ENCODE measurements around the gene APBB1IP. TPM values are rescaled to one million over a fixed set of nuclear protein-coding genes. Genes with fewer than 3 reads are reported as not detected.
A peak's percentile ranks its signal among the peaks of the same experiment; 100 is the strongest.

APBB1IP gene
- total and polyA plus RNA-seq, 12 donors, result 0.81 to 11.9 (median 1.7) TPM

- WGBS, 2 donors, result 79 to 80% methylated on average over 8 of the region's 8 CpGs
Measured at GRCh38 chr10:26445411-26446031, 7.4 kb downstream of the APBB1IP start.

DNA sequence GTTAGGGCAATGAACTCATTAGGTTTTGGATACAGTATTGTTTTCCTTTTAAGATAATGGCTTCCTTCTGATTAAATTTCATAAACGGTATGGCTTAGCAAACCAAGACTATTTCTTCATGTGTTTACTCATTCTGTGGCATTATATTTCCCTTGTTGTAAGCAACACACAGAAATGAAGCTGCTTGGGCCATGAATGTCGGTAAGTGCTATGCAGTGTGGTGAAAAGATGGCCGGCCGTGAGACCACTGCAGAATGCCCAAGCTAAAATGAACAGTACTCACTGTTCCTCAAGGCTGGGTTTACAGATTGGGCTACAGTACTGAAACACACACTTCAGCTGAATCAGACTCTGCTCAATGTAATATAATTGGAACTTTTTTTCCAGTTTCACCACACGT lies 8.1 kb downstream of the APBB1IP start:
- 70 to 77% methylated on average over 5 of the region's 5 CpGs for WGBS, 2 donors
- no peak for ATAC-seq
- H3K4me3 ChIP-seq, result no peak overlapping the region
- no peak for DNase-seq
- TF ChIP-seq, protein P1, sequence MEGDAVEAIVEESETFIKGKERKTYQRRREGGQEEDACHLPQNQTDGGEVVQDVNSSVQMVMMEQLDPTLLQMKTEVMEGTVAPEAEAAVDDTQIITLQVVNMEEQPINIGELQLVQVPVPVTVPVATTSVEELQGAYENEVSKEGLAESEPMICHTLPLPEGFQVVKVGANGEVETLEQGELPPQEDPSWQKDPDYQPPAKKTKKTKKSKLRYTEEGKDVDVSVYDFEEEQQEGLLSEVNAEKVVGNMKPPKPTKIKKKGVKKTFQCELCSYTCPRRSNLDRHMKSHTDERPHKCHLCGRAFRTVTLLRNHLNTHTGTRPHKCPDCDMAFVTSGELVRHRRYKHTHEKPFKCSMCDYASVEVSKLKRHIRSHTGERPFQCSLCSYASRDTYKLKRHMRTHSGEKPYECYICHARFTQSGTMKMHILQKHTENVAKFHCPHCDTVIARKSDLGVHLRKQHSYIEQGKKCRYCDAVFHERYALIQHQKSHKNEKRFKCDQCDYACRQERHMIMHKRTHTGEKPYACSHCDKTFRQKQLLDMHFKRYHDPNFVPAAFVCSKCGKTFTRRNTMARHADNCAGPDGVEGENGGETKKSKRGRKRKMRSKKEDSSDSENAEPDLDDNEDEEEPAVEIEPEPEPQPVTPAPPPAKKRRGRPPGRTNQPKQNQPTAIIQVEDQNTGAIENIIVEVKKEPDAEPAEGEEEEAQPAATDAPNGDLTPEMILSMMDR (IDR thresholded peaks at IDR 0.05), result no peak
- peak overlapping the region in 1 of 10 donors; percentile 73 for H3K27ac ChIP-seq
- intact Hi-C loops (cut with DNase I), result no loop called here
- H3K27me3 ChIP-seq, result no peaks in the 10 kb centered on the region
- no peaks in the 10 kb centered on the region for H3K9me3 ChIP-seq
- H3K4me1 ChIP-seq, result peaks cover 0 to 69% (median 0%) of the 10 kb centered on the region in 9 donors
- H3K36me3 ChIP-seq, result peaks cover 0 to 3% (median 0%) of the 10 kb centered on the region in 9 donors

More at GRCh38 chr10:26445411-26446031, 7.4 kb downstream of the APBB1IP start:
- no peak overlapping the region for H3K4me3 ChIP-seq
- DNase-seq (no peak), ATAC-seq (peak in 1 of 8 donors; percentile 45)
- H3K4me1 ChIP-seq, result peaks cover 0 to 71% (median 0%) of the 10 kb centered on the region in 9 donors
- TF ChIP-seq, protein P1 (IDR thresholded peaks at IDR 0.05), result no peak
- H3K36me3 ChIP-seq, result peaks cover 0 to 3% (median 0%) of the 10 kb centered on the region in 9 donors
- intact Hi-C loops (cut with DNase I), result no loop called here
- no peaks in the 10 kb centered on the region for H3K9me3 ChIP-seq
- H3K27me3 ChIP-seq, result peaks cover 0 to 1% (median 0%) of the 10 kb centered on the region in 7 donors
- H3K27ac ChIP-seq, result peak overlapping the region in 1 of 10 donors; percentile 73

- H3K27me3 ChIP-seq, result no peaks in the 10 kb centered on the region
- peaks cover 0 to 57% (median 0%) of the 10 kb centered on the region in 9 donors for H3K4me1 ChIP-seq
- no peaks in the 10 kb centered on the region for H3K9me3 ChIP-seq
- ATAC-seq, result no peak
- peak overlapping the region in 1 of 10 donors; percentile 63 for H3K27ac ChIP-seq
- no peak overlapping the region for H3K4me3 ChIP-seq
- intact Hi-C loops (cut with DNase I), result no loop called here
- peaks cover 0 to 5% (median 0%) of the 10 kb centered on the region in 9 donors for H3K36me3 ChIP-seq
- TF ChIP-seq, protein P1 (IDR thresholded peaks at IDR 0.05), result no peak
- DNase-seq, result no peak
Measured at GRCh38 chr10:26448292-26448691, 10.2 kb downstream of the APBB1IP start.

DNA sequence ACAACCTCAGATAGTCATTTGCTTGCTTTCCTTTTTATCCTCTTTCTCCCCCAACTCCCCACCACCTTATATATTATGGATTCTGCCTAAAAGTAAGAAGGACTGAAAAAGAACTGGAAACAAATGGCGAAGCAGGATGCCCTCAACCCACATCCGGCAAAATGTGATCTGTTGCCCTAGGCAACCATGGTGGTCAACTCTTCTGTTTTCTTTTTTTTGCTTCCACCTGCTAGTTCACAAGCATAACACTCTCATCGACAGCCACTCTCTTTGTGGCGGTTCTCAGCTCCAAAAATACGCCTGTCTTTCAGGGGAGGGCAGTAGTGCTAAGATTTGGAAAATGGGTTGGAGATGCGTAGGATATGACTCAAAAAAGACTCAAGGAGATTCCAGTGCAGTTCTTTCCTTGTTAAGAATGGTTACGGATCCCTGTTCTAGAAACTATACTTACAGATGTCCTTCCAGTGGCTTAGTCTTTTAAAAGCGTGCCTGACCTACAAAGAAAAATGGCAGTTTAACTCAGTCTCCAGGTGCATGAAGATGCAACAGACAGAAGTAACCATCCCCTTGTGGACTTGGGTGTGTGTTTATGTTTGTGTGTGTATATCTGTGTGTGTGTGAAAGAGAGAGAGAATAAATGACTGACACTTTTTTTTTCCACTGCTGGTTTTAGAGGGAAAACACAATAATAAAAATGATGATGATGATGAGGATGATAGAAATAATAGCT lies 10.7 kb downstream of the APBB1IP start:
- H3K4me3 ChIP-seq, result no peak overlapping the region
- 73% methylated on average over 8 of the region's 8 CpGs for WGBS, 2 donors
- ATAC-seq, result no peak
- intact Hi-C loops (cut with DNase I), result no loop called here
- no peaks in the 10 kb centered on the region for H3K27me3 ChIP-seq
- peaks cover 0 to 6% (median 0%) of the 10 kb centered on the region in 9 donors for H3K36me3 ChIP-seq
- TF ChIP-seq, protein P1 (IDR thresholded peaks at IDR 0.05), result no peak
- H3K27ac ChIP-seq, result peak overlapping the region in 1 of 10 donors; percentile 63
- no peak for DNase-seq
- H3K4me1 ChIP-seq, result peaks cover 0 to 53% (median 0%) of the 10 kb centered on the region in 9 donors
- no peaks in the 10 kb centered on the region for H3K9me3 ChIP-seq
